HepG2 (cell line): ENCODE measurements around the gene ZSCAN31. TPM values are rescaled to one million over a fixed set of nuclear protein-coding genes. Genes with fewer than 3 reads are reported as not detected.

Experiments
- ATAC-seq: fragments of 200-7000 bp; cut with Tn5 transposase; 3 replicates; pipeline ENCODE4 v1.9.1; 2020; ENCODE audit warnings: mild to moderate bottlenecking, moderate library complexity
- BruUV-seq: library from RNA; stranded (reverse); fragments of 400-500 nt; replicated peaks from 2 replicates; lab custom pipeline; 2021; lab: Mats Ljungman, UMichigan
- CTCF ChIA-PET: fragments of 300-600 bp; formaldehyde crosslinking; extraction: SDS; loops from one replicate; lab custom pipeline; 2021; ENCODE audit warnings: low total read pairs, inconsistent platforms, low intra/inter-chr PET ratio; lab: Yijun Ruan, JAX
- POLR2A ChIA-PET: fragments of 350-600 bp; sonication (Branson Sonifier 250); formaldehyde crosslinking; loops from one replicate; lab custom pipeline; 2020; ENCODE audit warnings: antibody characterized with exemption, inconsistent platforms; lab: Yijun Ruan, JAX
- DNase-seq: peaks from one replicate; pipeline ENCODE4 v3.0.0-alpha.2; 2015; ENCODE audit warnings: low spot score
- FAIRE-seq: peaks from 3 replicates; lab custom pipeline; 2011; peaks lifted over from hg19 to GRCh38; lab: Jason Lieb, UNC
- H2AFZ ChIP-seq: one replicate; pipeline ENCODE4 v1.6.1; 2011; ENCODE audit warnings: low read length, inconsistent platforms
- H3K27ac ChIP-seq: fragments of 300-600 bp; 3 replicates; pipeline ENCODE4 v1.8.0; 2011; ENCODE audit warnings: mixed run types, mild to moderate bottlenecking, mixed read lengths, low read length, inconsistent platforms; ENCODE audit not compliant: insufficient read depth; ENCODE audit errors: extremely low read length
- H3K27me3 ChIP-seq, 2 experiments: fragments of 200-600 bp in 1 of 2; 2 replicates in 1 of 2; 3 replicates in 1 of 2; pipeline versions ENCODE4 v1.6.0 to v1.8.0; 2011; ENCODE audit warnings: low read length in 2 of 2, mild to moderate bottlenecking in 2 of 2, moderate library complexity in 2 of 2, inconsistent platforms in 1 of 2; ENCODE audit not compliant: insufficient read depth in 2 of 2, control insufficient read depth in 1 of 2
- H3K36me3 ChIP-seq, 2 experiments: fragments of 200-600 bp in 1 of 2; replicated peaks in 1 of 2; 2 replicates in 1 of 2; 3 replicates in 1 of 2; pipeline versions ENCODE4 v1.5.1 to v1.8.0; 2011; ENCODE audit warnings: low read length in 2 of 2, inconsistent platforms in 1 of 2; ENCODE audit not compliant: insufficient read depth in 2 of 2, control insufficient read depth in 1 of 2
- H3K4me1 ChIP-seq: 2 replicates; pipeline ENCODE4 v1.5.1; 2012; ENCODE audit warnings: low read length, inconsistent platforms; ENCODE audit not compliant: insufficient read depth
- H3K4me2 ChIP-seq: 2 replicates; pipeline ENCODE4 v1.6.0; 2011; ENCODE audit warnings: low read depth, low read length, inconsistent platforms
- H3K4me3 ChIP-seq, 3 experiments: fragments of 200-600 bp in 1 of 3; sonication (generic), shearing (Covaris generic) in 1 of 3; replicated peaks in 1 of 3; 2 replicates each; pipeline ENCODE4 v1.5.1; 2011 to 2016; ENCODE audit warnings: low read length in 3 of 3, inconsistent platforms in 2 of 3, low read depth in 2 of 3, mild to moderate bottlenecking in 2 of 3, control low read depth in 1 of 3, mixed read lengths in 1 of 3; ENCODE audit not compliant: insufficient read depth in 1 of 3
- H3K79me2 ChIP-seq: one replicate; pipeline ENCODE4 v1.6.1; 2011; ENCODE audit warnings: low read length, inconsistent platforms; ENCODE audit not compliant: insufficient read depth
- H3K9ac ChIP-seq: 2 replicates; pipeline ENCODE4 v1.6.0; 2011; ENCODE audit warnings: mild to moderate bottlenecking, low read depth, low read length, inconsistent platforms; ENCODE audit not compliant: insufficient read depth
- H3K9me3 ChIP-seq: 2 replicates; pipeline ENCODE4 v1.5.1; 2012; ENCODE audit warnings: mild to moderate bottlenecking, low read length
- H4K20me1 ChIP-seq: 2 replicates; pipeline ENCODE4 v1.6.0; 2011; ENCODE audit warnings: inconsistent platforms, mild to moderate bottlenecking, low read length, moderate library complexity; ENCODE audit not compliant: insufficient read depth
- CBX2 ChIP-seq, 2 experiments: fragments of 200-600 bp in 1 of 2; sonication (generic); formaldehyde crosslinking in 1 of 2; IDR thresholded peaks; 2 replicates each; pipeline versions ENCODE4 v1.7.0 to v1.8.1; 2018 to 2022; ENCODE audit warnings: low read depth in 2 of 2, low read length in 1 of 2, mild to moderate bottlenecking in 1 of 2, missing genetic modification reagents in 1 of 2
- SMAD3 ChIP-seq: sonication (generic); formaldehyde crosslinking; IDR thresholded peaks from 2 replicates; pipeline ENCODE4 v1.4.0; 2020; ENCODE audit warnings: missing genetic modification reagents
- SNAI1 ChIP-seq: sonication (generic); formaldehyde crosslinking; IDR thresholded peaks from 2 replicates; pipeline ENCODE4 v1.5.0; 2020; ENCODE audit warnings: mild to moderate bottlenecking, missing genetic modification reagents, borderline replicate concordance
- TEAD2 ChIP-seq: sonication (generic); formaldehyde crosslinking; IDR thresholded peaks from 2 replicates; pipeline ENCODE4 v1.9.0; 2021; ENCODE audit warnings: missing genetic modification reagents
- ZMYM3 ChIP-seq: sonication (generic); formaldehyde crosslinking; IDR thresholded peaks from 2 replicates; pipeline ENCODE4 v1.5.1; 2020; ENCODE audit warnings: mild to moderate bottlenecking, missing genetic modification reagents
- ZNF20 ChIP-seq: sonication (generic); formaldehyde crosslinking; IDR thresholded peaks from 2 replicates; pipeline ENCODE4 v1.4.0; 2020; ENCODE audit warnings: mild to moderate bottlenecking, moderate library complexity, missing genetic modification reagents
- ZNF225 ChIP-seq: sonication (generic); formaldehyde crosslinking; IDR thresholded peaks from 2 replicates; pipeline ENCODE4 v1.4.0; 2020; ENCODE audit warnings: mild to moderate bottlenecking, missing genetic modification reagents
- ZNF605 ChIP-seq: sonication (generic); formaldehyde crosslinking; IDR thresholded peaks from 2 replicates; pipeline ENCODE4 v1.8.0; 2022; ENCODE audit warnings: mild to moderate bottlenecking, missing genetic modification reagents
- ZNF775 ChIP-seq: sonication (generic); formaldehyde crosslinking; IDR thresholded peaks from 2 replicates; pipeline ENCODE4 v1.4.0; 2020; ENCODE audit warnings: missing genetic modification reagents, mild to moderate bottlenecking, moderate library complexity, borderline replicate concordance
- WGBS: methylation state at CpG from one replicate; pipeline ENCODE4 v1.1.6; 2017; ENCODE audit warnings: low lambda C conversion rate; 5-methylcytosine and 5-hydroxymethylcytosine counted together
- in situ Hi-C: cut with HindIII; loops from 2 replicates; pipeline ENCODE4 v1.10.0; 2017; ENCODE audit warnings: low pct_unique_long_range_greater_than_20kb; ENCODE audit not compliant: extremely low pct_ligation_motif_present
- intact Hi-C: fragments of 100-400 bp; cut with micrococcal nuclease; formaldehyde crosslinking; loops from one replicate; pipeline ENCODE4 v1.10.0; 2022; ENCODE audit not compliant: unreplicated experiment
- polyA plus RNA-seq, 8 experiments: library from polyadenylated mRNA; depleted of rRNA in 3 of 8; stranded (reverse) in 7 of 8; unstranded in 1 of 8; fragments of >200 nt; fragmentation: Illumina TruSeq in 4 of 8; extraction: Trizol in 4 of 8; gene quantifications; 2 replicates each; pipeline versions ENCODE4 v1.2.1 to v1.2.3, GENCODE V29; 2011 to 2016; ENCODE audit warnings: low read depth in 4 of 8, missing spikeins in 1 of 8, mixed read lengths in 1 of 8; ENCODE audit not compliant: insufficient read depth in 1 of 8
- total RNA-seq, 5 experiments: library from RNA; depleted of rRNA; stranded (reverse); fragments of >200 nt; fragmentation: Illumina TruSeq; extraction: Trizol; gene quantifications; 2 replicates each; pipeline ENCODE4 v1.2.3, GENCODE V29; 2016; ENCODE audit warnings: low read depth in 1 of 5
- TF ChIP-seq, protein P1 (sequence below): sonication (generic); formaldehyde crosslinking; IDR thresholded peaks from 2 replicates; pipeline ENCODE4 v1.4.0; 2020; ENCODE audit warnings: mild to moderate bottlenecking, missing genetic modification reagents
- TF ChIP-seq, protein P2 (sequence below): sonication (generic); formaldehyde crosslinking; IDR thresholded peaks from 2 replicates; pipeline ENCODE4 v1.4.0; 2020; ENCODE audit warnings: missing genetic modification reagents
- TF ChIP-seq, protein P3 (sequence below): sonication (generic); formaldehyde crosslinking; IDR thresholded peaks from 2 replicates; pipeline ENCODE4 v1.8.0; 2022; ENCODE audit warnings: mild to moderate bottlenecking, missing genetic modification reagents; ENCODE audit not compliant: insufficient replicate concordance
- TF ChIP-seq, protein P4 (sequence below): sonication (generic); formaldehyde crosslinking; IDR thresholded peaks from 2 replicates; pipeline ENCODE4 v1.4.0; 2020; ENCODE audit warnings: mild to moderate bottlenecking, low read depth, missing genetic modification reagents
- TF ChIP-seq, protein P5 (sequence below): sonication (generic); formaldehyde crosslinking; IDR thresholded peaks from 2 replicates; pipeline ENCODE4 v1.4.0; 2020; ENCODE audit warnings: mild to moderate bottlenecking, missing genetic modification reagents

Gene ZSCAN31
- total and polyA plus RNA-seq, 2 of the 13 experiments (the other 11 are each of a cell fraction or from before 2014, with no cell fraction given): 5.3 to 6.2 TPM

DNA sequence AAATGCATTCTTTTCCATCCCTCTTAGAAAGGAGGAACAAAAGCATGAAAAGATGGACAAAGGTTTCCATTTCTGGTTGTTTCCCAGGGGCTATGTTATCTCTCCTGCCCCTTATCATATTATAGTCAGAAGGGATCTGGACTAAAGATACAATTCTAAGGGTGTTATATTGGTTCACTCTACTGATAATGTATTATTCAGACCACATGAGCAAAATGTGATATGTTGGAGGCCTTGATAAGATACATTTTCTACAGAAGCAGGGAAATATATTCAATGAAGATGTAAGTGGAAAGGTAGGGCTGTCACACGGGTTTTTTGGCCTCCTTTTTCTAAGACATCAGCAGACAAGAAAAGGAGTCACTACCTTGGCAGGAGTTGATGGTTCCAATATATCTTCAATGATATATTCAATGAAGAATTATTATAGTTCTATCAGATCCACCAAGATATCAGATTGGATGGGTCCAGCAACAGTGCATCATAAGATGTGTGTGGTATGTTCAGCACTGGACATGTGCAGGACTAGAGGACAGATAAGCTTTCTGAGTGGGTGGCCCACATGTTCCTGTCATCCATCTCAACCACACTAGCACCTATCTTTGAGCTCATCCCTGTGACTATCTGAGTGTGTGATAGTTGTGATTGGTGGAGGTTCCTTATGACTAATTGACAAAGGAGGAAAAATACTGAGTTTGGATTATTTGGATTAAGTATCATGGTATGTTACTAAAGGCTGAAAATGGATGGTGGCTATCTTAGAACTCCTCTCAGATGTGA is 8.1 kb upstream of the ZSCAN31 start:
- no peaks in the 10 kb centered on the region for H4K20me1 ChIP-seq
- WGBS: 16% methylated on average over 1 of the region's 1 CpG
- CTCF ChIA-PET: no interaction called here
- peaks cover 8% of the 10 kb centered on the region for H3K9me3 ChIP-seq
- in situ Hi-C loops: no loop called here
- ATAC-seq (no peak), DNase-seq (no peak), FAIRE-seq (no peak)
- H3K36me3 ChIP-seq: no peaks in the 10 kb centered on the region
- no peak overlapping the region for H3K27ac ChIP-seq
- H3K27me3 ChIP-seq: no peaks in the 10 kb centered on the region
- H3K4me2 ChIP-seq: no peak overlapping the region
- intact Hi-C loops: no loop called here
- no TSS peak for BruUV-seq
- no peaks in the 10 kb centered on the region for H3K79me2 ChIP-seq
- no peak overlapping the region for H3K9ac ChIP-seq
- no peak overlapping the region for H2AFZ ChIP-seq
- H3K4me1 ChIP-seq: peaks cover 19% of the 10 kb centered on the region
- no peak overlapping the region for H3K4me3 ChIP-seq
- POLR2A ChIA-PET: interaction anchor here (1.0 to 2.4 kb wide), 4 partner anchors 8 to 207 kb away, joined by 3 to 38 read pairs (median 6); partner anchors contain the start of genes PGBD1 and ZSCAN31
- TF ChIP-seq SNAI1 (CRISPR knock-in tag): no peak
- no peak for TF ChIP-seq ZNF225 (CRISPR knock-in tag)
- TF ChIP-seq, protein P1, sequence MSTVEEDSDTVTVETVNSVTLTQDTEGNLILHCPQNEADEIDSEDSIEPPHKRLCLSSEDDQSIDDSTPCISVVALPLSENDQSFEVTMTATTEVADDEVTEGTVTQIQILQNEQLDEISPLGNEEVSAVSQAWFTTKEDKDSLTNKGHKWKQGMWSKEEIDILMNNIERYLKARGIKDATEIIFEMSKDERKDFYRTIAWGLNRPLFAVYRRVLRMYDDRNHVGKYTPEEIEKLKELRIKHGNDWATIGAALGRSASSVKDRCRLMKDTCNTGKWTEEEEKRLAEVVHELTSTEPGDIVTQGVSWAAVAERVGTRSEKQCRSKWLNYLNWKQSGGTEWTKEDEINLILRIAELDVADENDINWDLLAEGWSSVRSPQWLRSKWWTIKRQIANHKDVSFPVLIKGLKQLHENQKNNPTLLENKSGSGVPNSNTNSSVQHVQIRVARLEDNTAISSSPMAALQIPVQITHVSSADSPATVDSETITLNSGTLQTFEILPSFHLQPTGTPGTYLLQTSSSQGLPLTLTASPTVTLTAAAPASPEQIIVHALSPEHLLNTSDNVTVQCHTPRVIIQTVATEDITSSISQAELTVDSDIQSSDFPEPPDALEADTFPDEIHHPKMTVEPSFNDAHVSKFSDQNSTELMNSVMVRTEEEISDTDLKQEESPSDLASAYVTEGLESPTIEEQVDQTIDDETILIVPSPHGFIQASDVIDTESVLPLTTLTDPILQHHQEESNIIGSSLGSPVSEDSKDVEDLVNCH (CRISPR knock-in tag): no peak
- TF ChIP-seq, protein P2, sequence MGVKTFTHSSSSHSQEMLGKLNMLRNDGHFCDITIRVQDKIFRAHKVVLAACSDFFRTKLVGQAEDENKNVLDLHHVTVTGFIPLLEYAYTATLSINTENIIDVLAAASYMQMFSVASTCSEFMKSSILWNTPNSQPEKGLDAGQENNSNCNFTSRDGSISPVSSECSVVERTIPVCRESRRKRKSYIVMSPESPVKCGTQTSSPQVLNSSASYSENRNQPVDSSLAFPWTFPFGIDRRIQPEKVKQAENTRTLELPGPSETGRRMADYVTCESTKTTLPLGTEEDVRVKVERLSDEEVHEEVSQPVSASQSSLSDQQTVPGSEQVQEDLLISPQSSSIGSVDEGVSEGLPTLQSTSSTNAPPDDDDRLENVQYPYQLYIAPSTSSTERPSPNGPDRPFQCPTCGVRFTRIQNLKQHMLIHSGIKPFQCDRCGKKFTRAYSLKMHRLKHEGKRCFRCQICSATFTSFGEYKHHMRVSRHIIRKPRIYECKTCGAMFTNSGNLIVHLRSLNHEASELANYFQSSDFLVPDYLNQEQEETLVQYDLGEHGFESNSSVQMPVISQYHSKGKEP (CRISPR knock-in tag): no peak
- no peak for TF ChIP-seq TEAD2 (CRISPR knock-in tag)
- no peak for TF ChIP-seq CBX2 (IDR thresholded peaks at IDR 0.05; ENCODE audit: low read depth, low read length)
- TF ChIP-seq CBX2 (CRISPR knock-in tag; IDR thresholded peaks at IDR 0.05; ENCODE audit: low read depth): no peak
- TF ChIP-seq, protein P3, sequence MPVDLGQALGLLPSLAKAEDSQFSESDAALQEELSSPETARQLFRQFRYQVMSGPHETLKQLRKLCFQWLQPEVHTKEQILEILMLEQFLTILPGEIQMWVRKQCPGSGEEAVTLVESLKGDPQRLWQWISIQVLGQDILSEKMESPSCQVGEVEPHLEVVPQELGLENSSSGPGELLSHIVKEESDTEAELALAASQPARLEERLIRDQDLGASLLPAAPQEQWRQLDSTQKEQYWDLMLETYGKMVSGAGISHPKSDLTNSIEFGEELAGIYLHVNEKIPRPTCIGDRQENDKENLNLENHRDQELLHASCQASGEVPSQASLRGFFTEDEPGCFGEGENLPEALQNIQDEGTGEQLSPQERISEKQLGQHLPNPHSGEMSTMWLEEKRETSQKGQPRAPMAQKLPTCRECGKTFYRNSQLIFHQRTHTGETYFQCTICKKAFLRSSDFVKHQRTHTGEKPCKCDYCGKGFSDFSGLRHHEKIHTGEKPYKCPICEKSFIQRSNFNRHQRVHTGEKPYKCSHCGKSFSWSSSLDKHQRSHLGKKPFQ: no peak
- TF ChIP-seq, protein P4, sequence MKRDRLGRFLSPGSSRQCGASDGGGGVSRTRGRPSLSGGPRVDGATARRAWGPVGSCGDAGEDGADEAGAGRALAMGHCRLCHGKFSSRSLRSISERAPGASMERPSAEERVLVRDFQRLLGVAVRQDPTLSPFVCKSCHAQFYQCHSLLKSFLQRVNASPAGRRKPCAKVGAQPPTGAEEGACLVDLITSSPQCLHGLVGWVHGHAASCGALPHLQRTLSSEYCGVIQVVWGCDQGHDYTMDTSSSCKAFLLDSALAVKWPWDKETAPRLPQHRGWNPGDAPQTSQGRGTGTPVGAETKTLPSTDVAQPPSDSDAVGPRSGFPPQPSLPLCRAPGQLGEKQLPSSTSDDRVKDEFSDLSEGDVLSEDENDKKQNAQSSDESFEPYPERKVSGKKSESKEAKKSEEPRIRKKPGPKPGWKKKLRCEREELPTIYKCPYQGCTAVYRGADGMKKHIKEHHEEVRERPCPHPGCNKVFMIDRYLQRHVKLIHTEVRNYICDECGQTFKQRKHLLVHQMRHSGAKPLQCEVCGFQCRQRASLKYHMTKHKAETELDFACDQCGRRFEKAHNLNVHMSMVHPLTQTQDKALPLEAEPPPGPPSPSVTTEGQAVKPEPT (CRISPR knock-in tag): no peak
- TF ChIP-seq SMAD3 (CRISPR knock-in tag): no peak
- TF ChIP-seq, protein P5, sequence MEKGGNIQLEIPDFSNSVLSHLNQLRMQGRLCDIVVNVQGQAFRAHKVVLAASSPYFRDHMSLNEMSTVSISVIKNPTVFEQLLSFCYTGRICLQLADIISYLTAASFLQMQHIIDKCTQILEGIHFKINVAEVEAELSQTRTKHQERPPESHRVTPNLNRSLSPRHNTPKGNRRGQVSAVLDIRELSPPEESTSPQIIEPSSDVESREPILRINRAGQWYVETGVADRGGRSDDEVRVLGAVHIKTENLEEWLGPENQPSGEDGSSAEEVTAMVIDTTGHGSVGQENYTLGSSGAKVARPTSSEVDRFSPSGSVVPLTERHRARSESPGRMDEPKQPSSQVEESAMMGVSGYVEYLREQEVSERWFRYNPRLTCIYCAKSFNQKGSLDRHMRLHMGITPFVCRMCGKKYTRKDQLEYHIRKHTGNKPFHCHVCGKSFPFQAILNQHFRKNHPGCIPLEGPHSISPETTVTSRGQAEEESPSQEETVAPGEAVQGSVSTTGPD (CRISPR knock-in tag): no peak
- TF ChIP-seq ZNF605: no peak
- no peak for TF ChIP-seq ZMYM3 (CRISPR knock-in tag)
- TF ChIP-seq ZNF20 (CRISPR knock-in tag): no peak
- TF ChIP-seq ZNF775 (CRISPR knock-in tag): no peak
- TF ChIP-seq, all 625 proteins: peak for 0
